Fibroblast of lung (primary cell): Measurements from ENCODE around the gene NPEPL1. TPM values are rescaled to one million over a fixed set of nuclear protein-coding genes. Genes with fewer than 3 reads are reported as not detected.

Source experiments
- DNase-seq, 2 donors: peaks; one replicate each; pipeline versions ENCODE4 v3.0.0 to v3.0.0-alpha.2; 2010; ENCODE audit warnings: low read depth in 2 of 2
- H2AFZ ChIP-seq: 2 replicates; pipeline ENCODE4 v1.5.1; 2012; ENCODE audit warnings: low read length, control low read depth, inconsistent platforms
- H3K27ac ChIP-seq: 2 replicates; pipeline ENCODE4 v1.5.1; 2011; ENCODE audit warnings: low read length, control low read depth; ENCODE audit not compliant: insufficient read depth
- H3K27me3 ChIP-seq: 2 replicates; pipeline ENCODE4 v1.5.1; 2011; ENCODE audit warnings: mild to moderate bottlenecking, low read length; ENCODE audit not compliant: control insufficient read depth, insufficient read depth
- H3K36me3 ChIP-seq: 2 replicates; pipeline ENCODE4 v1.5.1; 2011; ENCODE audit warnings: low read length; ENCODE audit not compliant: control insufficient read depth, insufficient read depth
- H3K4me1 ChIP-seq: 2 replicates; pipeline ENCODE4 v1.5.1; 2011; ENCODE audit warnings: low read length; ENCODE audit not compliant: control insufficient read depth, insufficient read depth; ENCODE audit errors: extremely low read depth
- H3K4me2 ChIP-seq: 2 replicates; pipeline ENCODE4 v1.5.1; 2011; ENCODE audit warnings: low read length, control low read depth; ENCODE audit not compliant: insufficient read depth; ENCODE audit errors: extremely low read depth
- H3K4me3 ChIP-seq, 4 experiments: fragments of 200-600 bp in 1 of 4; sonication (generic) in 1 of 4; replicated peaks in 1 of 4; 2 replicates each; pipeline ENCODE4 v1.5.1; 2011 to 2016; ENCODE audit warnings: low read length in 4 of 4, low read depth in 3 of 4, mild to moderate bottlenecking in 3 of 4, control low read depth in 2 of 4, inconsistent platforms in 1 of 4, mixed read lengths in 1 of 4; ENCODE audit not compliant: insufficient read depth in 1 of 4; ENCODE audit errors: control extremely low read depth in 1 of 4
- H3K79me2 ChIP-seq: 2 replicates; pipeline ENCODE4 v1.5.1; 2012; ENCODE audit warnings: mild to moderate bottlenecking, low read length, inconsistent platforms; ENCODE audit not compliant: control insufficient read depth, insufficient read depth
- H3K9ac ChIP-seq: 2 replicates; pipeline ENCODE4 v1.5.1; 2011; ENCODE audit warnings: mild to moderate bottlenecking, low read length, control low read depth; ENCODE audit not compliant: insufficient read depth
- H3K9me3 ChIP-seq: 2 replicates; pipeline ENCODE4 v1.5.1; 2012; ENCODE audit warnings: low read depth, low read length; ENCODE audit not compliant: control insufficient read depth, insufficient read depth
- H4K20me1 ChIP-seq: 2 replicates; pipeline ENCODE4 v1.5.1; 2011; ENCODE audit warnings: low read length; ENCODE audit not compliant: control insufficient read depth, insufficient read depth; ENCODE audit errors: extremely low read depth
- CTCF ChIP-seq, 2 donors: IDR thresholded peaks in 1 of 2; conservative IDR thresholded peaks in 1 of 2; 1 replicate in 1 of 2; 2 replicates in 1 of 2; pipeline ENCODE4 v1.5.1; 2011 to 2012; ENCODE audit warnings: low read length in 2 of 2, control low read depth in 1 of 2, inconsistent platforms in 1 of 2, low read depth in 1 of 2, mild to moderate bottlenecking in 1 of 2
- EZH2 ChIP-seq: IDR thresholded peaks from 2 replicates; pipeline ENCODE4 v1.5.1; 2012; ENCODE audit warnings: low read length, control low read depth, mild to moderate bottlenecking; ENCODE audit errors: missing control alignments
- polyA plus RNA-seq, 2 donors: library from polyadenylated mRNA; depleted of rRNA in 1 of 2; stranded (reverse) in 1 of 2; unstranded in 1 of 2; fragments of >200 nt; gene quantifications; 2 replicates each; pipeline ENCODE4 v1.2.1, GENCODE V29; 2011 to 2012; ENCODE audit warnings: missing spikeins in 1 of 2
- total RNA-seq: library from RNA; depleted of rRNA; stranded (reverse); fragments of >200 nt; gene quantifications from 2 replicates; pipeline ENCODE4 v1.2.1, GENCODE V29; 2014

Gene NPEPL1
- total and polyA plus RNA-seq, 2 donors (not counting 1 experiment from before 2014, with no cell fraction given), result 2.9 to 24.6 TPM

DNA sequence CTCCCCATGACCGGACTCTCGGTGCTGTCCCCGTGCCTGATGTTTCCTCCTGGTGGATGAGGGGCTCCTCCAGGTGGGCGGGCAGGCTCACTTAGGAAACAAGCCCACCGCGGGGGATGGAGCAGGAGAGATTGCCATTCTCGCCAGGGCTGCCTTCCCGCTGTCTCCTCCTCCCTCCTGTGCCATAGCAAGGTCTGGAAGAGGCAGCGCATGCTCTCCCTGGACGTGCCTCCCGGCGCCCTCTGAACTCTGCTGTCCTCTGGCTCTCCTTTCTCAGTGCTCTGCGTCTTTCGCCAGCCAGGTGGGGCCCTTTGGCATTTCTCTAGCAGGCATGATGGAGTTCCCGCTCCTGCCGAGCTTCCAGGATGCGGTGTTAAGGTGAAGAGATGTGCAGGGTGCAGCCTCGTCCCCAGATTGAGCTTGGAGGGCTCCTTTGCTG is 17.4 kb upstream of the NPEPL1 start:
- Histone ChIP-seq H3K36me3 (peaks cover 4% of the 10 kb centered on the region), H3K4me2 (no peak overlapping the region), H3K4me1 (no peaks in the 10 kb centered on the region), H3K9ac (no peak overlapping the region), H3K4me3 (no peak overlapping the region), H3K27ac (no peak overlapping the region), H3K27me3 (no peaks in the 10 kb centered on the region), H2AFZ (no peak overlapping the region), H3K79me2 (no peaks in the 10 kb centered on the region), H4K20me1 (no peaks in the 10 kb centered on the region), H3K9me3 (no peaks in the 10 kb centered on the region)
- no peak for TF ChIP-seq EZH2
- TF ChIP-seq CTCF (conservative IDR thresholded peaks at IDR 0.05 in 1 of 2, IDR thresholded peaks at IDR 0.05 in 1 of 2; ENCODE audit: low read depth in 1 of 2, low read length in 2 of 2), result no peak
- no peak for DNase-seq

GRCh38 chr20:58675641-58676040 is 17.0 kb upstream of the NPEPL1 start:
- H3K27me3 ChIP-seq, result no peaks in the 10 kb centered on the region
- no peaks in the 10 kb centered on the region for H4K20me1 ChIP-seq
- no peak overlapping the region for H3K4me3 ChIP-seq
- H3K4me1 ChIP-seq, result no peaks in the 10 kb centered on the region
- no peak overlapping the region for H3K4me2 ChIP-seq
- TF ChIP-seq CTCF (conservative IDR thresholded peaks at IDR 0.05 in 1 of 2, IDR thresholded peaks at IDR 0.05 in 1 of 2; ENCODE audit: low read depth in 1 of 2, low read length in 2 of 2) (no peak), EZH2 (no peak)
- no peak overlapping the region for H3K9ac ChIP-seq
- H3K36me3 ChIP-seq, result peaks cover 4% of the 10 kb centered on the region
- no peak overlapping the region for H3K27ac ChIP-seq
- no peak for DNase-seq
- H2AFZ ChIP-seq, result no peak overlapping the region
- H3K9me3 ChIP-seq, result no peaks in the 10 kb centered on the region
- H3K79me2 ChIP-seq, result no peaks in the 10 kb centered on the region

- no peak overlapping the region for H3K9ac ChIP-seq
- H4K20me1 ChIP-seq, result no peaks in the 10 kb centered on the region
- no peak overlapping the region for H3K27ac ChIP-seq
- H3K36me3 ChIP-seq, result peaks cover 2% of the 10 kb centered on the region
- no peak overlapping the region for H3K4me3 ChIP-seq
- no peaks in the 10 kb centered on the region for H3K79me2 ChIP-seq
- no peaks in the 10 kb centered on the region for H3K27me3 ChIP-seq
- no peaks in the 10 kb centered on the region for H3K4me1 ChIP-seq
- TF ChIP-seq CTCF (conservative IDR thresholded peaks at IDR 0.05 in 1 of 2, IDR thresholded peaks at IDR 0.05 in 1 of 2; ENCODE audit: low read depth in 1 of 2, low read length in 2 of 2) (no peak), EZH2 (no peak)
- no peaks in the 10 kb centered on the region for H3K9me3 ChIP-seq
- no peak for DNase-seq
- H3K4me2 ChIP-seq, result no peak overlapping the region
- H2AFZ ChIP-seq, result no peak overlapping the region
These were observed 16.4 kb upstream of the NPEPL1 start for GRCh38 chr20:58676161-58676560.
